UCSD-AML1 (cell line): ENCODE data around the gene DAPK1.

Experiments used
- DNase-seq: peaks from one replicate; lab custom pipeline; 2025; ENCODE audit not compliant: unreplicated experiment; lab: John Stamatoyannopoulos, UW

The DAPK1 gene

GRCh38 chr9:87682085-87682484 is 184.4 kb downstream of the DAPK1 start:
- no peak for DNase-seq

GRCh38 chr9:87682618-87683017 is 185.0 kb downstream of the DAPK1 start:
- DNase-seq = no peak

GRCh38 chr9:87683751-87684626 is 186.3 kb downstream of the DAPK1 start:
- DNase-seq = no peak

- no peak for DNase-seq
These were observed 187.1 kb downstream of the DAPK1 start for GRCh38 chr9:87684627-87685219.

- DNase-seq = no peak
These were observed 187.8 kb downstream of the DAPK1 start for GRCh38 chr9:87685441-87685840.

- no peak for DNase-seq
These were observed 188.3 kb downstream of the DAPK1 start for GRCh38 chr9:87685871-87686519.

- DNase-seq = no peak
These were observed 188.9 kb downstream of the DAPK1 start for GRCh38 chr9:87686520-87687090.

- DNase-seq = no peak
These were observed 189.5 kb downstream of the DAPK1 start for GRCh38 chr9:87687207-87687606.

GRCh38 chr9:87694236-87694755 is 196.6 kb downstream of the DAPK1 start:
- no peak for DNase-seq

GRCh38 chr9:87695523-87695922 is 197.9 kb downstream of the DAPK1 start:
- no peak for DNase-seq

GRCh38 chr9:87696641-87697040 is 199.0 kb downstream of the DAPK1 start:
- DNase-seq = no peak

GRCh38 chr9:87698069-87698809 is 200.6 kb downstream of the DAPK1 start:
- no peak for DNase-seq

- no peak for DNase-seq
These were observed 202.2 kb downstream of the DAPK1 start for GRCh38 chr9:87699835-87700234.

- no peak for DNase-seq
These were observed 203.8 kb downstream of the DAPK1 start for GRCh38 chr9:87701491-87701890.

- no peak for DNase-seq
These were observed 204.3 kb downstream of the DAPK1 start for GRCh38 chr9:87701931-87702421.

GRCh38 chr9:87702921-87703320 is 205.3 kb downstream of the DAPK1 start:
- no peak for DNase-seq

GRCh38 chr9:87703636-87704276 is 206.1 kb downstream of the DAPK1 start:
- no peak for DNase-seq

- no peak for DNase-seq
These were observed 206.7 kb downstream of the DAPK1 start for GRCh38 chr9:87704342-87704741.

- DNase-seq = no peak
These were observed 208.5 kb downstream of the DAPK1 start for GRCh38 chr9:87706066-87706739.
